Measurements from ENCODE around the gene THRA. TPM values are rescaled to one million over a fixed set of nuclear protein-coding genes. Genes with fewer than 3 reads are reported as not detected.

THRA gene
- 23.9 to 31.0 TPM (median 29.2 TPM) in 5 replicates for total RNA-seq (2022; extraction: Qiagen RNA extraction)

GRCh38 chr17:40062329-40063186 lies at the start of gene THRA:
THRA (plus strand) TSS chr17:40062965; CDS start chr17:40074489, 11,524 bp downstream.

GRCh38 chr17:40015005-40015997 lies 47.5 kb upstream of the THRA start, which contains the start of gene CSF3:
CSF3 (plus strand) TSS chr17:40015440; CDS start chr17:40015475, 35 bp downstream.

GRCh38 chr17:40100419-40100668 lies 37.6 kb downstream of the THRA start, which contains the start of gene NR1D1:
NR1D1 (minus strand) TSS chr17:40100589; CDS start chr17:40100094, 495 bp downstream.

GRCh38 chr17:40121181-40122135 lies 58.7 kb downstream of the THRA start, which contains the start of gene MSL1:
MSL1 (plus strand) TSS chr17:40121971; CDS start chr17:40122613, 642 bp downstream.

Other genes with a start within 250 kb of the THRA start
- gene IKZF3, start 198.7 kb upstream of the THRA start, total RNA-seq (2022; extraction: Qiagen RNA extraction) = not detected in 5 replicates
- gene ZPBP2, start 194.8 kb upstream of the THRA start, total RNA-seq (2022; extraction: Qiagen RNA extraction) = not detected in 5 replicates
- gene GSDMB, start 144.3 kb upstream of the THRA start, total RNA-seq (2022; extraction: Qiagen RNA extraction) = 1.3 to 2.8 TPM (median 2.2 TPM) in 5 replicates
- gene ORMDL3, start 135.4 kb upstream of the THRA start, total RNA-seq (2022; extraction: Qiagen RNA extraction) = 33.5 to 42.6 TPM (median 40.8 TPM) in 5 replicates
- gene LRRC3C, start 135.2 kb upstream of the THRA start, total RNA-seq (2022; extraction: Qiagen RNA extraction) = not detected in 5 replicates
- gene GSDMA, start 100.0 kb upstream of the THRA start, total RNA-seq (2022; extraction: Qiagen RNA extraction) = not detected in 5 replicates
- gene PSMD3, start 82.2 kb upstream of the THRA start, total RNA-seq (2022; extraction: Qiagen RNA extraction) = 159 to 170 TPM (median 169 TPM) in 5 replicates
- 0.22 to 1.2 TPM (median 0.77 TPM) in 5 replicates for gene CSF3, start 47.5 kb upstream of the THRA start, total RNA-seq (2022; extraction: Qiagen RNA extraction)
- gene MED24, start 8.6 kb upstream of the THRA start, total RNA-seq (2022; extraction: Qiagen RNA extraction) = 52.9 to 61.8 TPM (median 56.7 TPM) in 5 replicates
- gene NR1D1, start 37.6 kb downstream of the THRA start, total RNA-seq (2022; extraction: Qiagen RNA extraction) = 8.6 to 10.5 TPM (median 10.2 TPM) in 5 replicates
- 60.6 to 69.1 TPM (median 64.3 TPM) in 5 replicates for gene MSL1, start 59.0 kb downstream of the THRA start, total RNA-seq (2022; extraction: Qiagen RNA extraction)
- gene CASC3, start 77.6 kb downstream of the THRA start, total RNA-seq (2022; extraction: Qiagen RNA extraction) = 43.0 to 55.6 TPM (median 45.3 TPM) in 5 replicates
- 2.2 to 3.0 TPM (median 2.8 TPM) in 5 replicates for gene RAPGEFL1, start 114.5 kb downstream of the THRA start, total RNA-seq (2022; extraction: Qiagen RNA extraction)
- 18.2 to 23.5 TPM (median 21.5 TPM) in 5 replicates for gene WIPF2, start 156.3 kb downstream of the THRA start, total RNA-seq (2022; extraction: Qiagen RNA extraction)
- 46.8 to 55.1 TPM (median 50.8 TPM) in 5 replicates for gene CDC6, start 224.9 kb downstream of the THRA start, total RNA-seq (2022; extraction: Qiagen RNA extraction)
- gene RARA, start 246.2 kb downstream of the THRA start, total RNA-seq (2022; extraction: Qiagen RNA extraction) = 40.3 to 48.3 TPM (median 42.5 TPM) in 5 replicates